ENCODE measurements around the gene UGCG.

Gene UGCG

DNA sequence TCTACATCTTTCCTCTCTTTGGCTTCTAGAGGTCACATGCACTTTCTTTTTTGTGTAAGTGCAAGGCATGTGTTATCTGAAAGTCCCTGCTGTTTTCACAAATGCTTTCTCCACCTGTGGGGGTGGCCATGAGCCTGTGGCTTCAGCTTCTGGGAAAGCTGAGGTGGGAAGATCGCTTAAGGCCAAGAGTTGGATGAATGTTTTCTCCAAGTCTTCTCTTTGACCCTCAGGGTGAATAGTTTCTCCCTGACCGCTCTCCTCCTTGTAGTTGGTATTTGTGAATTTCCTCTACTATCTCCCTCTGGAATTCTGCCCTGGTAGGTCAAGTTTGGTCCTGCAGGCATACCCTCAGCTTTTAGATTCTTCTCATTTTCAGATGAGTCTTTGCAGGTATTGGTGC, 74.2 kb downstream of the UGCG start:
- no peak for DNase-seq (ENCODE audit: low read depth)
- no peak overlapping the region for H3K4me3 ChIP-seq (ENCODE audit: control insufficient read depth, low read depth, low read length)
- TF ChIP-seq, protein P1, sequence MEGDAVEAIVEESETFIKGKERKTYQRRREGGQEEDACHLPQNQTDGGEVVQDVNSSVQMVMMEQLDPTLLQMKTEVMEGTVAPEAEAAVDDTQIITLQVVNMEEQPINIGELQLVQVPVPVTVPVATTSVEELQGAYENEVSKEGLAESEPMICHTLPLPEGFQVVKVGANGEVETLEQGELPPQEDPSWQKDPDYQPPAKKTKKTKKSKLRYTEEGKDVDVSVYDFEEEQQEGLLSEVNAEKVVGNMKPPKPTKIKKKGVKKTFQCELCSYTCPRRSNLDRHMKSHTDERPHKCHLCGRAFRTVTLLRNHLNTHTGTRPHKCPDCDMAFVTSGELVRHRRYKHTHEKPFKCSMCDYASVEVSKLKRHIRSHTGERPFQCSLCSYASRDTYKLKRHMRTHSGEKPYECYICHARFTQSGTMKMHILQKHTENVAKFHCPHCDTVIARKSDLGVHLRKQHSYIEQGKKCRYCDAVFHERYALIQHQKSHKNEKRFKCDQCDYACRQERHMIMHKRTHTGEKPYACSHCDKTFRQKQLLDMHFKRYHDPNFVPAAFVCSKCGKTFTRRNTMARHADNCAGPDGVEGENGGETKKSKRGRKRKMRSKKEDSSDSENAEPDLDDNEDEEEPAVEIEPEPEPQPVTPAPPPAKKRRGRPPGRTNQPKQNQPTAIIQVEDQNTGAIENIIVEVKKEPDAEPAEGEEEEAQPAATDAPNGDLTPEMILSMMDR (conservative IDR thresholded peaks at IDR 0.05; ENCODE audit: control insufficient read depth, insufficient read depth, low read depth, low read length) = no peak

DNA sequence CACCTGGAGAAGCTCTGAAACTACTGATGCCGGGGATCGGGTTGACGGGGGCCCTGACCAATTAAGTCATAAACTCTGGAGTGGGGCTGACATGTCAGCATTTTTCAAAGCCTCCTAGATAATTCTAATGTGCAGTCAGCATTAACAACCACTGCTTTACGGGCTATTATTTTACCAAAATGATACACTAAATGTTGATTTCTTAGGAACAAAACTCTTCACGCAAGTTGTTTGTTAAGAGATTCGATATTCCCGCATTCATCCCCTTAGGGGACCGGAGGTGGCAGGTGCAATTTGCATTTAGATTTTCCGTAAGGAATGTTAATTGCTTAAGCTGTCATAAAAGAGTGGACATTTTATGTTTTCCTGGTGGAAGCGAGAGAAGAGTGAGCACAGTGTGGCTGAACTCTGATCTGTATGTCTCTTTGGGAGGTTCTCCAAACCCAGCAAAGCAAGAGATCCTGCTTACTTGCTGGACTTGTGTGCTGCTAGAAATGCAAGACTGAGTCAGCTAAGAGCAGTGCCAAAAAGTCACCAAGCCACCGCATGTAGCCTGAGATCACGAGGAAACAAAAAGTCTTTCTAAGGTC, 77.6 kb downstream of the UGCG start:
- no peak overlapping the region for H3K4me3 ChIP-seq (ENCODE audit: control insufficient read depth, low read depth, low read length)
- DNase-seq (ENCODE audit: low read depth) = peak; percentile 87
- TF ChIP-seq, protein P1 (conservative IDR thresholded peaks at IDR 0.05; ENCODE audit: control insufficient read depth, insufficient read depth, low read depth, low read length) = no peak

DNA sequence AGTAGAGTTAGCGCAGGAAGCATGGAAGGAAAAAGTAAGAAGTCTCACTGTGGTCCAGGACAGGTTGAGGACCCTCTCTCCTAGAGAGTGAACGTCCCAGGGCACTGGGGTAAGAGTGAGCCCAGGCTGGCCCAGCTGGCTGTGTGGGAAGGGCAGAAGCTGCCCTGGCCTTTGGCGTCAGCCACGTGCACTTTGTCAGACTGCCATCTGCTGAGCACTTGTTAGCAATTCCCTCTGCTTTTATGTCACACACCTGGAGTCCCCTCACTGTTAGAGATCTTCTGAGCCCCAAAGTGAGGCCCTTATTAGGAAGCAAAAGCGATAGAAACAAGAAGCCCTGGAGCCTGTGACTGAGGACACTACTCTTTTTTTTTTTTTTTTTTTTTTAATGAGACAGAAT, 79.1 kb downstream of the UGCG start:
- TF ChIP-seq, protein P1 (conservative IDR thresholded peaks at IDR 0.05; ENCODE audit: control insufficient read depth, insufficient read depth, low read depth, low read length) = no peak
- H3K4me3 ChIP-seq (ENCODE audit: control insufficient read depth, low read depth, low read length) = no peak overlapping the region
- DNase-seq (ENCODE audit: low read depth) = no peak

DNA sequence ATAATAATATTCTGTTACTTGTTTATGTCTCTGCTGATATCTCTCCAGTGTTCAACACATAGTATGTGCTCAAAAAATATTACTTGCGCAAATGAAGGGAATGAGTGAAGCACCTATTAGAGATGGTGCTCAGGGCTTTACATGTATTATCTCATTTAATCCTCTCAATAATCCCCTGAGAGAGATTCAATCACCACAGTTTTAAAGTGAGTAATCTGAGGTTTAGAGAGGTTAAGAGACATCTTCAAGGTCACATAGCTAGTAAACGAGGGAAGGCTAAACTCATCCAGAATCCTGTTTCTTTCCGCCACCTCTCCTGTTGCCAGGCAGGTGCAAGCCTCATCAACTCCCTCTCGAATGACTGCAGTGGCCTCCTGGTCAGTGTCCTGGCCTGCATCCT, 82.0 kb downstream of the UGCG start:
- TF ChIP-seq, protein P1 (conservative IDR thresholded peaks at IDR 0.05; ENCODE audit: control insufficient read depth, insufficient read depth, low read depth, low read length) = no peak
- peak; percentile 25 for DNase-seq (ENCODE audit: low read depth)
- H3K4me3 ChIP-seq (ENCODE audit: control insufficient read depth, low read depth, low read length) = no peak overlapping the region

DNA sequence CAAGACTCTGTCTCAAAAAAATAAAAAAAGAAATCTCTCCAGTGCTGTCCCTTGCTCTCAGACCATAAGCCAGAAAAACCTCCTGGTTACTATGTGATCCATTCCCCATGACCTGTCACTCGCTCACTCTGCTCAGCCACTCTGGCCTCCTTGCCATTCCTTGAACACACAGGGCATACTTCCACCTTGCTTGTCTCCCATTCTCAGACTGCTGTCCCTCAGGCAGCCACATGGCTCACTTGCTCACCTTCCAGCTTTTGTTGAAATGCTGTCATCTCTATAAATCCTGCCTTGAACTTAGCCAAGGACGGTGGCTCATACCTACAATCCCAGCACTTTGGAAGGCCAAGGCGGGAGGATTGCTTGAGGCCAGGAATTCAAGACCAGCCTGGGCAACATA, 82.9 kb downstream of the UGCG start:
- TF ChIP-seq, protein P1 (conservative IDR thresholded peaks at IDR 0.05; ENCODE audit: control insufficient read depth, insufficient read depth, low read depth, low read length) = no peak
- H3K4me3 ChIP-seq (ENCODE audit: control insufficient read depth, low read depth, low read length) = no peak overlapping the region
- DNase-seq (ENCODE audit: low read depth) = no peak

DNA sequence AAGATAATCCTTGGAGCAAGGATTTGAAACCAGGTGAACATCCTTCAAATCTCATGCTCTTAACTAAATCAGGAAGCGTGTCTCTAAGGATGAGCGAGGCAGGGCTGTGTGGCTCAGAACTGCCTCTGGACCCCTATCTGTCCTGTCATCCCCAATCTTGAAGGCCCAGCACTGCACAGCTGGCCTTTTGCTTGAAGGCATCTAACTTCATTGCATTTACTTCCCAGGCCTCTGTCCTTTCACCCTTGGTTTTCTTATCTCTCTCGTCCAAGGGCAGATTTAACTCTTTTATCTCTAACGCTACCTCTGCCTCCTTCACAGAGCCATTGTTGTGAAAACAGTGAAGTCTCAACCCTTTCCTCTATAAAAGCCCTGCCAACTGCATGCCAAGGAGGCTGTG, 83.8 kb downstream of the UGCG start:
- DNase-seq (ENCODE audit: low read depth) = no peak
- H3K4me3 ChIP-seq (ENCODE audit: control insufficient read depth, low read depth, low read length) = no peak overlapping the region
- TF ChIP-seq, protein P1 (conservative IDR thresholded peaks at IDR 0.05; ENCODE audit: control insufficient read depth, insufficient read depth, low read depth, low read length) = no peak

DNA sequence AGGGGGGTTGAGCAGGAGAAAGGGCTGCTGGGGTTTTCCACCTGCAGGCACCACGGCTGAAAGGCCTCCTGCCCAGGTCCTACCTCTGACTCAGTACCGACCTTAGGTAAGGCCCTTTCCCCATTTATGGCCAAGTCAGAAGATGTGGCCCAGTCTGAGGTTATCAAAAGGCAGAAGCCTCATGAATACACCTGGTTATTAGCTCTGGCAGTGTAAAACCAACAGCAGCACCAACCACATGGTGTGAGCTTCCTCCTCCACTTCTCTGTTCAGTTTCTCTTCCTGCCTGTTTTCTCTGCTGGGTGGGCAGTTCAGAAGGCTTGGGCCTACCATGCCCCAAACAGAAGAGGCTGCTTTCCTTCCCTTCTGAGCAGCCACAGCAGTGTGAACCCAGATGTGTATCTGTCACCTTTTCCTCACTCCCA, 86.9 kb downstream of the UGCG start:
- H3K4me3 ChIP-seq (ENCODE audit: control insufficient read depth, low read depth, low read length) = no peak overlapping the region
- TF ChIP-seq, protein P1 (conservative IDR thresholded peaks at IDR 0.05; ENCODE audit: control insufficient read depth, insufficient read depth, low read depth, low read length) = no peak
- DNase-seq (ENCODE audit: low read depth) = no peak

Measured in fibroblast of mammary gland (primary cell).